GM12878 (cell line): ENCODE measurements around the gene ATG101. TPM values are rescaled to one million over a fixed set of nuclear protein-coding genes. Genes with fewer than 3 reads are reported as not detected.

Source experiments
- BHLHE40 ChIP-seq, 2 experiments: fragments of 450-650 bp in 1 of 2; IDR thresholded peaks; 2 replicates each; pipeline ENCODE4 v1.6.1; 2011 to 2017; ENCODE audit warnings: low read depth in 2 of 2, borderline replicate concordance in 1 of 2, improper control_type of control experiment in 1 of 2, low read length in 1 of 2, mild to moderate bottlenecking in 1 of 2
- CHD1 ChIP-seq: IDR thresholded peaks from 2 replicates; pipeline ENCODE4 v1.6.1; 2012; ENCODE audit warnings: low read depth, low read length, improper control_type of control experiment
- CREB1 ChIP-seq: IDR thresholded peaks from 2 replicates; pipeline ENCODE4 v1.6.1; 2012; ENCODE audit warnings: low read depth, mild to moderate bottlenecking, inconsistent platforms
- EED ChIP-seq: sonication (generic); IDR thresholded peaks from 2 replicates; pipeline ENCODE4 v1.6.1; 2016; ENCODE audit warnings: antibody characterized with exemption, low read depth
- ETV6 ChIP-seq, 2 experiments: fragments of 450-650 bp in 1 of 2; IDR thresholded peaks in 1 of 2; conservative IDR thresholded peaks in 1 of 2; 2 replicates each; pipeline ENCODE4 v1.6.1; 2014; ENCODE audit warnings: antibody characterized with exemption in 1 of 2, borderline replicate concordance in 1 of 2, low read depth in 1 of 2, mild to moderate bottlenecking in 1 of 2, moderate library complexity in 1 of 2
- IKZF2 ChIP-seq, 2 experiments: fragments of 450-650 bp; IDR thresholded peaks; 2 replicates each; pipeline ENCODE4 v1.6.1; 2017; ENCODE audit warnings: mild to moderate bottlenecking in 2 of 2, moderate library complexity in 2 of 2
- JUND ChIP-seq: IDR thresholded peaks from 2 replicates; pipeline ENCODE4 v1.6.1; 2012; ENCODE audit warnings: low read depth, mild to moderate bottlenecking, low read length, improper control_type of control experiment, moderate library complexity
- NBN ChIP-seq: fragments of 450-650 bp; IDR thresholded peaks from 2 replicates; pipeline ENCODE4 v1.6.1; 2016
- NFYA ChIP-seq: IDR thresholded peaks from 2 replicates; pipeline ENCODE4 v1.6.1; 2011; ENCODE audit warnings: low read depth, mild to moderate bottlenecking, low read length, improper control_type of control experiment, borderline replicate concordance
- PAX5 ChIP-seq: IDR thresholded peaks from 2 replicates; pipeline ENCODE4 v1.6.1; 2011; ENCODE audit warnings: low read depth, low read length, borderline replicate concordance
- SIX5 ChIP-seq: IDR thresholded peaks from 2 replicates; pipeline ENCODE4 v1.6.1; 2011; ENCODE audit warnings: mild to moderate bottlenecking, low read depth, low read length, moderate library complexity; ENCODE audit not compliant: severe bottlenecking
- SMC3 ChIP-seq: IDR thresholded peaks from 2 replicates; pipeline ENCODE4 v1.6.1; 2011; ENCODE audit warnings: low read length, improper control_type of control experiment, borderline replicate concordance
- SRF ChIP-seq, 2 experiments: IDR thresholded peaks; 2 replicates each; pipeline ENCODE4 v1.6.1; 2011; ENCODE audit warnings: low read depth in 2 of 2, low read length in 2 of 2, mild to moderate bottlenecking in 1 of 2, moderate library complexity in 1 of 2
- ZSCAN29 ChIP-seq: fragments of 450-650 bp; IDR thresholded peaks from 2 replicates; pipeline ENCODE4 v1.6.1; 2017; ENCODE audit warnings: mild to moderate bottlenecking, moderate library complexity
- polyA plus RNA-seq, 11 experiments: library from polyadenylated mRNA; depleted of rRNA in 4 of 11; unstranded in 6 of 11; stranded (reverse) in 5 of 11; fragments of >200 nt; fragmentation: Nextera tagmentation in 4 of 11; fragmentation: Illumina TruSeq in 1 of 11; extraction: Ambion mirVana in 4 of 11; extraction: Trizol in 1 of 11; gene quantifications; 1 replicate in 1 of 11; 2 replicates in 10 of 11; pipeline versions ENCODE4 v1.2.1 to v1.2.3, GENCODE V29; 2011 to 2016; ENCODE audit warnings: inconsistent platforms in 2 of 11, missing spikeins in 2 of 11, low read depth in 1 of 11
- total RNA-seq, 4 experiments: library from RNA; depleted of rRNA in 3 of 4; stranded (reverse); fragments of >200 nt in 3 of 4; fragmentation: Illumina TruSeq in 1 of 4; extraction: Trizol in 1 of 4; gene quantifications; 2 replicates each; pipeline versions ENCODE4 v1.2.1 to v1.2.3, GENCODE V29; 2013 to 2021
- TF ChIP-seq, protein P1 (sequence below): fragments of 450-650 bp; formaldehyde crosslinking; IDR thresholded peaks from 2 replicates; pipeline ENCODE4 v1.4.0; 2020; ENCODE audit warnings: mild to moderate bottlenecking, moderate library complexity
- TF ChIP-seq, protein P2 (sequence below), 3 experiments: IDR thresholded peaks in 2 of 3; conservative IDR thresholded peaks in 1 of 3; 2 replicates each; pipeline ENCODE4 v1.5.1; 2011; ENCODE audit warnings: low read depth in 3 of 3, low read length in 3 of 3, mild to moderate bottlenecking in 3 of 3, control low read depth in 2 of 3, moderate library complexity in 2 of 3, inconsistent platforms in 1 of 3, mixed read lengths in 1 of 3; ENCODE audit not compliant: control insufficient read depth in 2 of 3, insufficient read depth in 1 of 3; ENCODE audit errors: extremely low read depth in 1 of 3
- TF ChIP-seq, protein P3 (sequence below): fragments of 450-650 bp; IDR thresholded peaks from 2 replicates; pipeline ENCODE4 v1.6.1; 2017; ENCODE audit warnings: mild to moderate bottlenecking, moderate library complexity
- TF ChIP-seq, protein P4 (sequence below): fragments of 450-650 bp; IDR thresholded peaks from 2 replicates; pipeline ENCODE4 v1.6.1; 2016; ENCODE audit warnings: mild to moderate bottlenecking

Gene ATG101
- total and polyA plus RNA-seq, 10 of the 15 experiments (the other 5 are each of a cell fraction or from before 2014, with no cell fraction given) = 2.7 to 49.8 (median 35.3) TPM

DNA sequence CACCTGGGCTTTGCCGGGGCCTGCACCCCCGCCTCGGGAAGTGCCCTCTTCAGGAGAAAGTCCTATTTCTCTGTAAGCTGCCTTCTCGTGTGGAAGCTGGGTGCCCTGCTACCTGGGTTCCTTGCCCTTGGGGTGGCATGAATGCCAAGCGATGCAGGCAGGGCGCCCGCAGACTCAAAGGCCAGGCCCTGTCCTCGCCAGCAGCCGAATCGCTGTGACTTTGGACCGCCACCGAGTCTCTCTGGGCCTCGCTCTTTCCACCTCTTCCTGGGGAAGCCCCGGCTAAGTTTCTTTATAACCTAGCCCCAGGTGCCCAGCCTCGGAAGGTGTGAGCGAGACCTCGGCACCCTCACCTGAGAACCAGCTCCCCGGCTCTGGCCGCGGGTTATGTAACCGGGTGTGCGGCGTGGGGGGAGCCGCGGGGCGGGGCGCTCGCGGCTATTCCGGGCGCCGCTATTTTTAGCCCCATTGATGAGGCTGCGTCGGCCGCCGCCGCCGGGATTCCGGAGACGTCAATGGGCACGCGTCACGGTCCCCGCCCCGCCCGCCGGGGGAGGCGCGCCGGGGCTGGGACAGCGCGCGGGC is 33.1 kb upstream of the ATG101 start (continued):
- peak; percentile 36; the same call in 1 of the 2 replicates for TF ChIP-seq JUND
- TF ChIP-seq, protein P1, sequence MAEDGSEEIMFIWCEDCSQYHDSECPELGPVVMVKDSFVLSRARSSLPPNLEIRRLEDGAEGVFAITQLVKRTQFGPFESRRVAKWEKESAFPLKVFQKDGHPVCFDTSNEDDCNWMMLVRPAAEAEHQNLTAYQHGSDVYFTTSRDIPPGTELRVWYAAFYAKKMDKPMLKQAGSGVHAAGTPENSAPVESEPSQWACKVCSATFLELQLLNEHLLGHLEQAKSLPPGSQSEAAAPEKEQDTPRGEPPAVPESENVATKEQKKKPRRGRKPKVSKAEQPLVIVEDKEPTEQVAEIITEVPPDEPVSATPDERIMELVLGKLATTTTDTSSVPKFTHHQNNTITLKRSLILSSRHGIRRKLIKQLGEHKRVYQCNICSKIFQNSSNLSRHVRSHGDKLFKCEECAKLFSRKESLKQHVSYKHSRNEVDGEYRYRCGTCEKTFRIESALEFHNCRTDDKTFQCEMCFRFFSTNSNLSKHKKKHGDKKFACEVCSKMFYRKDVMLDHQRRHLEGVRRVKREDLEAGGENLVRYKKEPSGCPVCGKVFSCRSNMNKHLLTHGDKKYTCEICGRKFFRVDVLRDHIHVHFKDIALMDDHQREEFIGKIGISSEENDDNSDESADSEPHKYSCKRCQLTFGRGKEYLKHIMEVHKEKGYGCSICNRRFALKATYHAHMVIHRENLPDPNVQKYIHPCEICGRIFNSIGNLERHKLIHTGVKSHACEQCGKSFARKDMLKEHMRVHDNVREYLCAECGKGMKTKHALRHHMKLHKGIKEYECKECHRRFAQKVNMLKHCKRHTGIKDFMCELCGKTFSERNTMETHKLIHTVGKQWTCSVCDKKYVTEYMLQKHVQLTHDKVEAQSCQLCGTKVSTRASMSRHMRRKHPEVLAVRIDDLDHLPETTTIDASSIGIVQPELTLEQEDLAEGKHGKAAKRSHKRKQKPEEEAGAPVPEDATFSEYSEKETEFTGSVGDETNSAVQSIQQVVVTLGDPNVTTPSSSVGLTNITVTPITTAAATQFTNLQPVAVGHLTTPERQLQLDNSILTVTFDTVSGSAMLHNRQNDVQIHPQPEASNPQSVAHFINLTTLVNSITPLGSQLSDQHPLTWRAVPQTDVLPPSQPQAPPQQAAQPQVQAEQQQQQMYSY (CRISPR knock-in tag) = no peak
- TF ChIP-seq NFYA = no peak
- peak; percentile 88 for TF ChIP-seq CREB1
- peak; percentile 53; the same call in 1 of the 2 replicates for TF ChIP-seq NBN
- TF ChIP-seq, protein P2, sequence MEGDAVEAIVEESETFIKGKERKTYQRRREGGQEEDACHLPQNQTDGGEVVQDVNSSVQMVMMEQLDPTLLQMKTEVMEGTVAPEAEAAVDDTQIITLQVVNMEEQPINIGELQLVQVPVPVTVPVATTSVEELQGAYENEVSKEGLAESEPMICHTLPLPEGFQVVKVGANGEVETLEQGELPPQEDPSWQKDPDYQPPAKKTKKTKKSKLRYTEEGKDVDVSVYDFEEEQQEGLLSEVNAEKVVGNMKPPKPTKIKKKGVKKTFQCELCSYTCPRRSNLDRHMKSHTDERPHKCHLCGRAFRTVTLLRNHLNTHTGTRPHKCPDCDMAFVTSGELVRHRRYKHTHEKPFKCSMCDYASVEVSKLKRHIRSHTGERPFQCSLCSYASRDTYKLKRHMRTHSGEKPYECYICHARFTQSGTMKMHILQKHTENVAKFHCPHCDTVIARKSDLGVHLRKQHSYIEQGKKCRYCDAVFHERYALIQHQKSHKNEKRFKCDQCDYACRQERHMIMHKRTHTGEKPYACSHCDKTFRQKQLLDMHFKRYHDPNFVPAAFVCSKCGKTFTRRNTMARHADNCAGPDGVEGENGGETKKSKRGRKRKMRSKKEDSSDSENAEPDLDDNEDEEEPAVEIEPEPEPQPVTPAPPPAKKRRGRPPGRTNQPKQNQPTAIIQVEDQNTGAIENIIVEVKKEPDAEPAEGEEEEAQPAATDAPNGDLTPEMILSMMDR (IDR thresholded peaks at IDR 0.05 in 2 of 3, conservative IDR thresholded peaks at IDR 0.05 in 1 of 3; ENCODE audit: control insufficient read depth in 2 of 3, extremely low read depth in 1 of 3, insufficient read depth in 1 of 3, low read depth in 3 of 3, low read length in 3 of 3) = no peak
- TF ChIP-seq, protein P3, sequence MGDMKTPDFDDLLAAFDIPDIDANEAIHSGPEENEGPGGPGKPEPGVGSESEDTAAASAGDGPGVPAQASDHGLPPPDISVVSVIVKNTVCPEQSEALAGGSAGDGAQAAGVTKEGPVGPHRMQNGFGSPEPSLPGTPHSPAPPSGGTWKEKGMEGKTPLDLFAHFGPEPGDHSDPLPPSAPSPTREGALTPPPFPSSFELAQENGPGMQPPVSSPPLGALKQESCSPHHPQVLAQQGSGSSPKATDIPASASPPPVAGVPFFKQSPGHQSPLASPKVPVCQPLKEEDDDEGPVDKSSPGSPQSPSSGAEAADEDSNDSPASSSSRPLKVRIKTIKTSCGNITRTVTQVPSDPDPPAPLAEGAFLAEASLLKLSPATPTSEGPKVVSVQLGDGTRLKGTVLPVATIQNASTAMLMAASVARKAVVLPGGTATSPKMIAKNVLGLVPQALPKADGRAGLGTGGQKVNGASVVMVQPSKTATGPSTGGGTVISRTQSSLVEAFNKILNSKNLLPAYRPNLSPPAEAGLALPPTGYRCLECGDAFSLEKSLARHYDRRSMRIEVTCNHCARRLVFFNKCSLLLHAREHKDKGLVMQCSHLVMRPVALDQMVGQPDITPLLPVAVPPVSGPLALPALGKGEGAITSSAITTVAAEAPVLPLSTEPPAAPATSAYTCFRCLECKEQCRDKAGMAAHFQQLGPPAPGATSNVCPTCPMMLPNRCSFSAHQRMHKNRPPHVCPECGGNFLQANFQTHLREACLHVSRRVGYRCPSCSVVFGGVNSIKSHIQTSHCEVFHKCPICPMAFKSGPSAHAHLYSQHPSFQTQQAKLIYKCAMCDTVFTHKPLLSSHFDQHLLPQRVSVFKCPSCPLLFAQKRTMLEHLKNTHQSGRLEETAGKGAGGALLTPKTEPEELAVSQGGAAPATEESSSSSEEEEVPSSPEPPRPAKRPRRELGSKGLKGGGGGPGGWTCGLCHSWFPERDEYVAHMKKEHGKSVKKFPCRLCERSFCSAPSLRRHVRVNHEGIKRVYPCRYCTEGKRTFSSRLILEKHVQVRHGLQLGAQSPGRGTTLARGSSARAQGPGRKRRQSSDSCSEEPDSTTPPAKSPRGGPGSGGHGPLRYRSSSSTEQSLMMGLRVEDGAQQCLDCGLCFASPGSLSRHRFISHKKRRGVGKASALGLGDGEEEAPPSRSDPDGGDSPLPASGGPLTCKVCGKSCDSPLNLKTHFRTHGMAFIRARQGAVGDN = no peak
- TF ChIP-seq, protein P4, sequence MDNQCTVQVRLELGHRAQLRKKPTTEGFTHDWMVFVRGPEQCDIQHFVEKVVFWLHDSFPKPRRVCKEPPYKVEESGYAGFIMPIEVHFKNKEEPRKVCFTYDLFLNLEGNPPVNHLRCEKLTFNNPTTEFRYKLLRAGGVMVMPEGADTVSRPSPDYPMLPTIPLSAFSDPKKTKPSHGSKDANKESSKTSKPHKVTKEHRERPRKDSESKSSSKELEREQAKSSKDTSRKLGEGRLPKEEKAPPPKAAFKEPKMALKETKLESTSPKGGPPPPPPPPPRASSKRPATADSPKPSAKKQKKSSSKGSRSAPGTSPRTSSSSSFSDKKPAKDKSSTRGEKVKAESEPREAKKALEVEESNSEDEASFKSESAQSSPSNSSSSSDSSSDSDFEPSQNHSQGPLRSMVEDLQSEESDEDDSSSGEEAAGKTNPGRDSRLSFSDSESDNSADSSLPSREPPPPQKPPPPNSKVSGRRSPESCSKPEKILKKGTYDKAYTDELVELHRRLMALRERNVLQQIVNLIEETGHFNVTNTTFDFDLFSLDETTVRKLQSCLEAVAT = 0 out of 2 replicates have a peak, but pooled peaks have one; percentile 53
- no peak for TF ChIP-seq SMC3
- 0 out of 2 replicates have a peak, but pooled peaks have one; percentile 59 for TF ChIP-seq CHD1
- peak; percentile 87 to 94 for TF ChIP-seq BHLHE40 (IDR thresholded peaks at IDR 0.05; ENCODE audit: borderline replicate concordance in 1 of 2, low read depth in 2 of 2, low read length in 1 of 2)
- TF ChIP-seq SIX5 = no peak
- TF ChIP-seq PAX5 = peak; percentile 67; the same call in 1 of the 2 replicates
- TF ChIP-seq ZSCAN29 = no peak
- TF ChIP-seq ETV6 (conservative IDR thresholded peaks at IDR 0.05 in 1 of 2, IDR thresholded peaks at IDR 0.05 in 1 of 2; ENCODE audit: borderline replicate concordance in 1 of 2, low read depth in 1 of 2) = no peak
- TF ChIP-seq IKZF2 (IDR thresholded peaks at IDR 0.05) = peak; percentile 51 to 56; a peak in 2 of 4 replicates
- TF ChIP-seq SRF (IDR thresholded peaks at IDR 0.05; ENCODE audit: low read depth in 2 of 2, low read length in 2 of 2) = no peak
- peak; percentile 44; the same call in 1 of the 2 replicates for TF ChIP-seq EED
